DOHH2 (cell line): ENCODE results near the gene ADARB1.

Experiments used
- EZH2phosphoT487 ChIP-seq: fragments of 200-600 bp; sonication (generic); IDR thresholded peaks from 2 replicates; pipeline ENCODE4 v1.6.1; 2017; ENCODE audit warnings: borderline replicate concordance, mild to moderate bottlenecking, antibody characterized with exemption, low read length, moderate library complexity, mixed read lengths
- TF ChIP-seq, protein P1 (sequence below): fragments of 200-600 bp; sonication (generic); IDR thresholded peaks from one replicate; pipeline ENCODE4 v1.5.1; 2014; ENCODE audit warnings: antibody characterized with exemption, mild to moderate bottlenecking, low read depth, low read length; ENCODE audit not compliant: poor library complexity, severe bottlenecking

GRCh38 chr21:45084121-45084520, 9.7 kb downstream of the ADARB1 start:
- TF ChIP-seq, protein P1, sequence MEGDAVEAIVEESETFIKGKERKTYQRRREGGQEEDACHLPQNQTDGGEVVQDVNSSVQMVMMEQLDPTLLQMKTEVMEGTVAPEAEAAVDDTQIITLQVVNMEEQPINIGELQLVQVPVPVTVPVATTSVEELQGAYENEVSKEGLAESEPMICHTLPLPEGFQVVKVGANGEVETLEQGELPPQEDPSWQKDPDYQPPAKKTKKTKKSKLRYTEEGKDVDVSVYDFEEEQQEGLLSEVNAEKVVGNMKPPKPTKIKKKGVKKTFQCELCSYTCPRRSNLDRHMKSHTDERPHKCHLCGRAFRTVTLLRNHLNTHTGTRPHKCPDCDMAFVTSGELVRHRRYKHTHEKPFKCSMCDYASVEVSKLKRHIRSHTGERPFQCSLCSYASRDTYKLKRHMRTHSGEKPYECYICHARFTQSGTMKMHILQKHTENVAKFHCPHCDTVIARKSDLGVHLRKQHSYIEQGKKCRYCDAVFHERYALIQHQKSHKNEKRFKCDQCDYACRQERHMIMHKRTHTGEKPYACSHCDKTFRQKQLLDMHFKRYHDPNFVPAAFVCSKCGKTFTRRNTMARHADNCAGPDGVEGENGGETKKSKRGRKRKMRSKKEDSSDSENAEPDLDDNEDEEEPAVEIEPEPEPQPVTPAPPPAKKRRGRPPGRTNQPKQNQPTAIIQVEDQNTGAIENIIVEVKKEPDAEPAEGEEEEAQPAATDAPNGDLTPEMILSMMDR: no peak
- no peak for TF ChIP-seq EZH2phosphoT487
